Transverse colon (tissue), 4 donors: ENCODE results near the gene ADAMTSL4.

Experiments
- EP300 ChIP-seq: sonication (generic); formaldehyde crosslinking; IDR thresholded peaks from one replicate; pipeline ENCODE4 v1.6.1; 2017; ENCODE audit warnings: antibody characterized with exemption, low read depth
- POLR2A ChIP-seq: fragments of 450-650 bp; IDR thresholded peaks from one replicate; pipeline ENCODE4 v1.6.1; 2016; ENCODE audit warnings: antibody characterized with exemption, mild to moderate bottlenecking, moderate library complexity
- POLR2AphosphoS5 ChIP-seq, 3 donors: sonication (generic); formaldehyde crosslinking; IDR thresholded peaks; one replicate each; pipeline ENCODE4 v1.6.1; 2016; ENCODE audit warnings: antibody characterized with exemption in 3 of 3
- TF ChIP-seq, protein P1 (sequence below), 5 experiments: fragments of 200-600 bp in 3 of 5; fragments of 450-650 bp in 2 of 5; sonication (generic) in 3 of 5; IDR thresholded peaks; 1 replicate in 2 of 5; 2 replicates in 3 of 5; pipeline ENCODE4 v1.5.1; 2016 to 2017; ENCODE audit warnings: antibody characterized with exemption in 5 of 5, inconsistent platforms in 3 of 5, mild to moderate bottlenecking in 2 of 5, moderate library complexity in 1 of 5

DNA sequence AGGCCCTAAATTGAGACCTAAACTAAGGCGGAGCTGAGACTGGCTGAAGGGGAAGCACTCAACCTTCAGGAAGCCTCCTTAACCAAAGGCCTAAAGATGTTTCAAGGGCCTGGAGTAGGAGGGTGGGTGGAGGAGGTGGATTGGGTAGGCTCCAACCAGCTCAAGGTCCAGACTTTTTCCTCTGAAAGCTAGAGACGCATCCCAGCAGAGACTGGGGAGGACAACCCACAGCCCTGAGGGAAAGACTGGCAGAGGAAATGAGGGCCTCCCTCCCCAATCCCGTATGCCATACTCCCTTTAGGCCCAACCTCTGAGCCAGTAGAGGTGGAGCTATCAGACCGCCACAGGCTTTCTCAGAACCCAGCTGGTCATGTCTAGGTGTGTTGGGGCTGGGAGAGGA is 40.2 kb upstream of the ADAMTSL4 start:
- TF ChIP-seq, protein P1, sequence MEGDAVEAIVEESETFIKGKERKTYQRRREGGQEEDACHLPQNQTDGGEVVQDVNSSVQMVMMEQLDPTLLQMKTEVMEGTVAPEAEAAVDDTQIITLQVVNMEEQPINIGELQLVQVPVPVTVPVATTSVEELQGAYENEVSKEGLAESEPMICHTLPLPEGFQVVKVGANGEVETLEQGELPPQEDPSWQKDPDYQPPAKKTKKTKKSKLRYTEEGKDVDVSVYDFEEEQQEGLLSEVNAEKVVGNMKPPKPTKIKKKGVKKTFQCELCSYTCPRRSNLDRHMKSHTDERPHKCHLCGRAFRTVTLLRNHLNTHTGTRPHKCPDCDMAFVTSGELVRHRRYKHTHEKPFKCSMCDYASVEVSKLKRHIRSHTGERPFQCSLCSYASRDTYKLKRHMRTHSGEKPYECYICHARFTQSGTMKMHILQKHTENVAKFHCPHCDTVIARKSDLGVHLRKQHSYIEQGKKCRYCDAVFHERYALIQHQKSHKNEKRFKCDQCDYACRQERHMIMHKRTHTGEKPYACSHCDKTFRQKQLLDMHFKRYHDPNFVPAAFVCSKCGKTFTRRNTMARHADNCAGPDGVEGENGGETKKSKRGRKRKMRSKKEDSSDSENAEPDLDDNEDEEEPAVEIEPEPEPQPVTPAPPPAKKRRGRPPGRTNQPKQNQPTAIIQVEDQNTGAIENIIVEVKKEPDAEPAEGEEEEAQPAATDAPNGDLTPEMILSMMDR (IDR thresholded peaks at IDR 0.05) = no peak
- TF ChIP-seq POLR2A (no peak), POLR2AphosphoS5 (IDR thresholded peaks at IDR 0.05) (no peak), EP300 (no peak)
